ENCODE results near the gene SLC16A5. TPM values are rescaled to one million over a fixed set of nuclear protein-coding genes. Genes with fewer than 3 reads are reported as not detected.
"Not testable (repeated sequence)": the region's sequence is repeated elsewhere in the genome, so short reads cannot be mapped to it uniquely, and the experiment has no call there.

Gene SLC16A5
- total RNA-seq, 1 donor from 2014 or later: 7.3 TPM

- H3K9me3 Mint-ChIP-seq: no peaks in the 10 kb centered on the region
- no peak for DNase-seq (ENCODE audit: low read depth, low spot score)
- H3K36me3 Mint-ChIP-seq (ENCODE audit: low read depth): peaks cover 8% of the 10 kb centered on the region
- peaks cover 2% of the 10 kb centered on the region for H3K27me3 Mint-ChIP-seq (ENCODE audit: low read depth)
- TF ChIP-seq CTCF (conservative IDR thresholded peaks at IDR 0.05): no peak
- peaks cover 11% of the 10 kb centered on the region for H3K4me1 Mint-ChIP-seq
- H3K27ac Mint-ChIP-seq (ENCODE audit: unreplicated experiment): no peak overlapping the region
- H3K4me3 Mint-ChIP-seq: peak overlapping the region; percentile 63
Measured at GRCh38 chr17:75135452-75135851, 47.7 kb downstream of the SLC16A5 start.

- H3K27me3 Mint-ChIP-seq (ENCODE audit: low read depth): peaks cover 2% of the 10 kb centered on the region
- peaks cover 7% of the 10 kb centered on the region for H3K36me3 Mint-ChIP-seq (ENCODE audit: low read depth)
- peaks cover 7% of the 10 kb centered on the region for H3K4me1 Mint-ChIP-seq
- no peak for TF ChIP-seq CTCF (conservative IDR thresholded peaks at IDR 0.05)
- H3K9me3 Mint-ChIP-seq: no peaks in the 10 kb centered on the region
- DNase-seq (ENCODE audit: low read depth, low spot score): no peak
- H3K27ac Mint-ChIP-seq (ENCODE audit: unreplicated experiment): no peak overlapping the region
- no peak overlapping the region for H3K4me3 Mint-ChIP-seq
Measured at GRCh38 chr17:75135946-75136345, 48.2 kb downstream of the SLC16A5 start.

GRCh38 chr17:75137762-75138161 is 50.0 kb downstream of the SLC16A5 start:
- DNase-seq (ENCODE audit: low read depth, low spot score); H3K27ac Mint-ChIP-seq (ENCODE audit: unreplicated experiment); H3K9me3 Mint-ChIP-seq; H3K36me3 Mint-ChIP-seq (ENCODE audit: low read depth); H3K4me1 Mint-ChIP-seq; H3K27me3 Mint-ChIP-seq (ENCODE audit: low read depth); H3K4me3 Mint-ChIP-seq: not testable (repeated sequence)

GRCh38 chr17:75138519-75138918 is 50.8 kb downstream of the SLC16A5 start:
- Mint-ChIP-seq H3K4me1 (no peaks in the 10 kb centered on the region), H3K36me3 (ENCODE audit: low read depth) (peaks cover 7% of the 10 kb centered on the region), H3K27ac (ENCODE audit: unreplicated experiment) (no peak overlapping the region), H3K4me3 (peak overlapping the region; percentile 51), H3K9me3 (no peaks in the 10 kb centered on the region), H3K27me3 (ENCODE audit: low read depth) (no peaks in the 10 kb centered on the region)
- TF ChIP-seq CTCF (conservative IDR thresholded peaks at IDR 0.05): no peak
- DNase-seq (ENCODE audit: low read depth, low spot score): no peak

- peaks cover 16% of the 10 kb centered on the region for H3K36me3 Mint-ChIP-seq (ENCODE audit: low read depth)
Measured at GRCh38 chr17:75142236-75142971, 54.6 kb downstream of the SLC16A5 start.

More at GRCh38 chr17:75142236-75142971, 54.6 kb downstream of the SLC16A5 start:
- no peaks in the 10 kb centered on the region for H3K9me3 Mint-ChIP-seq
- no peak overlapping the region for H3K27ac Mint-ChIP-seq (ENCODE audit: unreplicated experiment)
- no peak for DNase-seq (ENCODE audit: low read depth, low spot score)
- no peaks in the 10 kb centered on the region for H3K4me1 Mint-ChIP-seq
- H3K27me3 Mint-ChIP-seq (ENCODE audit: low read depth): no peaks in the 10 kb centered on the region
- no peak overlapping the region for H3K4me3 Mint-ChIP-seq
- no peak for TF ChIP-seq CTCF (conservative IDR thresholded peaks at IDR 0.05)
